Tibial nerve (tissue), 3 donors: ENCODE results near the gene NAB2.

Experiments
- CTCF ChIP-seq, 5 experiments: fragments of 200-600 bp in 3 of 5; fragments of 450-650 bp in 2 of 5; sonication (generic) in 3 of 5; IDR thresholded peaks; one replicate each; pipeline ENCODE4 v1.5.1; 2016 to 2019; ENCODE audit warnings: antibody characterized with exemption in 5 of 5, mild to moderate bottlenecking in 3 of 5, moderate library complexity in 2 of 5
- POLR2A ChIP-seq, 2 donors: fragments of 450-650 bp; IDR thresholded peaks; one replicate each; pipeline ENCODE4 v1.6.1; 2017; ENCODE audit warnings: antibody characterized with exemption in 2 of 2, mild to moderate bottlenecking in 2 of 2, moderate library complexity in 2 of 2

GRCh38 chr12:57093415-57094207, 4.7 kb downstream of the NAB2 start:
- peak; percentile 27 to 47 (median 40) for TF ChIP-seq CTCF (IDR thresholded peaks at IDR 0.05)
- peak in 1 of 2 donors; percentile 34 for TF ChIP-seq POLR2A (IDR thresholded peaks at IDR 0.05)
